GF-D8 (cell line): ENCODE measurements around the gene ARGLU1.
A peak's percentile ranks its signal among the peaks of the same experiment; 100 is the strongest.

Experiments used
- DNase-seq: peaks from one replicate; lab custom pipeline; 2025; lab: John Stamatoyannopoulos, UW

ARGLU1 gene

GRCh38 chr13:106586648-106587166, 18.8 kb upstream of the ARGLU1 start:
- no peak for DNase-seq

GRCh38 chr13:106581225-106581624, 13.3 kb upstream of the ARGLU1 start:
- DNase-seq = no peak

DNA sequence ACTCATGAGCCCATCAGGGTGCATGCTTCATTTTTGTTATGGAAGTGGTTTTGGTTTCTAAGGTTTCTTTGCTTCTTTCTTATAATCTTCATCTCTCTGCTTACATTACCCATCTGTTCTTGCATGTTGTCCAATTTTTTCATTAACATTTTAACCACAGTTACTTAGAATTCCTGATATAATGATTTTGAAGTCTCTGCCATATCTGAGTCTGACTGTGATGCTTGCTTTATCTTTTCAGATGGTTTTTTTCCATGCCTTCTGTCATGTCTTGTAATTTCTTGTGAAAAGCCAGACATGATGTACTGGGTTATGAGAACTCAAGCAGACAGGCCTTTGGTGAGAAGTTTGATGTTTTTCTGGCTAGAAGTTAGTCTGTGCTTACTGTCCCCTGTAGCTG, 8.0 kb upstream of the ARGLU1 start:
- no peak for DNase-seq

DNA sequence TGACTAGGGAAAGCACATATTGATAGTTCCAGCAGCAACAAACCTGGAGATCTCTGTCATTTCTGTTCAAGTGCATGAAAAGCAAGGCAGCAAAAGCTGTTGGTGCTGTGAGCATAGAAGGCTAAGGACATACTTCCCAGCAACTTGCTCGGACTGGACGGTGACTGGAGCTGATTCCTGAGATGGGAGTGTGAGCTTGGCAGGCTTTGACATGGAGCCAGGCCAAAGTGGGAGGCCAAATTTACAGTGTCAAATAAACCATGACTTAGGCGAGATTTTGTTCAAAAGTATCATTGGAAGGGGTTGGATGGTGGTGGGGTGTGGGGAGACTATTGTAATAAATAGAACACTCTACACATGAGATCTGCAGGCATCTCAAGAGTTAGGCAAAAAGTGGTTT, 5.9 kb upstream of the ARGLU1 start:
- no peak for DNase-seq

- DNase-seq = no peak
Observed at GRCh38 chr13:106573284-106573846, 5.4 kb upstream of the ARGLU1 start.

DNA sequence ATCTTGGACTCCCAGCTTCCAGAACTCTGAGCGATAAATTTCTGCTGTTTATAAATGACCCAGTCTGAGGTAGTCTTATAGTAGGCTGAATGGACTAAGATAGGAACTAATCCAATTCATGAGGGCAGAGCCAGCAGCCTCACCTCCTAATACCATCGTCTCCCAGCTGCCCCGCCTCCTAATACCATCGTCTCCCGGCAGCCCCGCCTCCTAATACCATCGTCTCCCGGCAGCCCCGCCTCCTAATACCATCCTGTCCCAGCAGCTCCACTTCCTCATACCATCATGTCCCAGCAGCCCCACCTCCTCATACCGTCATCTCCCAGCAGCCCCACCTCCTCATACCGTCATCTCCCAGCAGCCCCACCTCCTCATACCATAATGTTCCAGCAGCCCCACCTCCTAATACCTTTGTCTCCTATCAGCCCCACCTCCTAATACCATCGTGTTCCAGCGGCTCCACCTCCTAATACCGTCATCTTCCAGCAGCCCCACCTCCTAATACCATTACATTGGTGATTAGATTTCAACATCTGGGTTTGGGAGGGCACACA, 2.4 kb upstream of the ARGLU1 start:
- DNase-seq = no peak

DNA sequence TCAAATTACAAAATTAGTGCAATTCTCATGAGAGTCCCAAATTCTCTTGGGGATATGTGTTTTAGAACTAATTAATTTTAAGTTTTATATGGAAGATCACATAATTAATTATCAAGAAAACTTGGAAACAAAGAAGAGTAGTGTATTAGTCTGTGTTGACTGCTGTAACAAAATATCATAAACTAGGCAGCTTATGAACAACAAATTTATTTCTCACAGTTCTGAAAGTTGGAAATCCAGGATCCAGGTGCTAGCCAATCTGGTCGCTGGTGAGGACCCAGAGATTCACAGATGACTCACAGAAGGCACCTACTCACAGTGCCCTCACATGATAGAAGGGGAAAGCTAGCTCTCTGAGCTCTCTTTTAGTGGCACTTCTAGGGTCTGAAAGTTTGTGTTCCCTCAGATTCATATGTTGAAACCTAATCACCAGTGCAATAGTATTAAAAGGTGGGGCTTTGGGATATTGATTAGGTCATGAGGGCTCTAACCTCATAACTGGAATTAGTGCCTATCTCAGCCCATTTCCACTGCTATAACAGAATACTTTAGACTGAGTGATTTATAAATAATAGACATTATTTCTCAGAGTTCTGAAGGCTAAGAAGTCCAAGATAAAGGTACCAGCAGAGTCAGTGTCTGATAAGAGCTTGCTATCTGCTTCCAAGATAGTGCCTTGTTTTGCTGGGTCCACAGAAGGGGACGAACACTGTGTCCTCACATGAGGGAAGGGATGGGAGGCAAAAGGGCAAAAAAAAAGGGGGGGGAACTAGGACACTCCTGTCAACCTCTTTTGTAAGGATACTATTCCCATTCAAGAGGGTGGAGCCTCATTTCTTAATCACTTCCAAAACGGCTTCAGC, 1.5 kb upstream of the ARGLU1 start:
- no peak for DNase-seq

DNA sequence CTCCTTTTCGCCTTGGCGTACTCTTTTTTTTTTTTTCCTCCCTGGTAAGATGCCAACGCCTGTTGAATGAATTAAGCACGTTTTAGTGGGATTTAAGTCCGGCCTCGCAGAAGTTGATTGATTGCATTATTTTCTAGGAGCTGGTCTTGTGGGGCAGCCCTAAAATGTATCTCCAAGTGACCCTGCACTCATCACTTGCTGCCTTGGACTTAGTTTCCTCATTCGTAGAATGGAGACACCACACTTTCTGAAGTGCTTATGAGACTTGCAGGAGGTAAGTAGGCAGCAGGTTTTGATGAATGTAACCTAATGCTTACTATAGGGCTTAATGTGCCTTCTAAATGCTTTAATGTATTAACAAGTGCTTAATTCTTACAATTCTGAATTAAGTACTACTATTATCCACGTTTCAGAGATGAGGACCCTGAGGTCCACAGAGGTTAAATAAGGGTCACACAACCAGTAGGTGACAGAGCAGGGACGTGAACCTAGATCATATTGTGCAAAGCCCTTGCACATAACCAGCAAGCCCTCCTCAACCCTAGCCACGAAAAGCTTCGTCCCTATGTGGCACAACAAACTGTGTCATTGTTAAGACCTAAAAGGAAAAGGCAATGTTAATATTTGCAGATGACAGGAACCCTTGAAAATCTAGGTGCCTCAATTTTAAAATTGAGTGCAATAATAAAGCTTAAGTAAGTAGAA, 514 bp upstream of the ARGLU1 start:
- peak; percentile 66 for DNase-seq

DNA sequence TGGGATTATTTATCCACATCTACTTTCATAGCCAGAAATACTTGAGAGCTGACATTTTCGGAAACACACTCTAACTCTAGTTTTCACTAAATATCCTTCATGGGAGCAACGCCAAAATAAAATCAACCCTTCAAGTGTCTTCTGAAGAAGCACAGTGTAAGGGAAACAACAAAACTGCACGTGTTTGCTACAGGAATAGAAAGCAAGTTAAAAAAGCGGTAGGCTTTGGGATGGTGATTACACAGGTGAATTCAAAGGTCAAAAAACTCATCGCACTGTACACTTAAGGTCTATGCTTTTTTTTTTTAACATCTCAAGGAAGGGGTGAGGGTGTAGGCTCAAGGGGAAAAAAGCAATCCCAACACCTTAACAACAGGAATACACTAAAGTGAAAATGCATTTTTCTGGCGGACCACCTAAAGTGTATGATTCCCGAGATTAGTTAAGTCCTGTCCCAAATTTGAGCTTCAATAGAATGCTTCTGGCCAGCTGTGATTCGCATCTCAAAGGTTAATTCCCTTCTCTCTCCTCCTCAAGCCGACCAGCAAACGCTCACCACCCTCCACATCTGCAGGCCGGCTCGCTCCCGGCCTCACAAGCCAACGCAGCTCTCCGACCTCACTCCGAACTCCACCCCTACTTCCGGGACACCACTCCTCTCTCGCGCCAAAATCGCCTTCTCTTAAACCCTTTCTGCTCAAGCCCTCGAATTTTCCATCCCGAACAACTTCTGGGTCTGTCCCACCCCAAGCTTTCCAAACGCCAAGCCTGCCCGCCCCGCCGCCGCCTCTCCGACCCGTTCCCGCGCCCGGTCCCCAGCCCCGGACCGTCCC, 1.1 kb downstream of the ARGLU1 start:
- peak; percentile 20 for DNase-seq

DNA sequence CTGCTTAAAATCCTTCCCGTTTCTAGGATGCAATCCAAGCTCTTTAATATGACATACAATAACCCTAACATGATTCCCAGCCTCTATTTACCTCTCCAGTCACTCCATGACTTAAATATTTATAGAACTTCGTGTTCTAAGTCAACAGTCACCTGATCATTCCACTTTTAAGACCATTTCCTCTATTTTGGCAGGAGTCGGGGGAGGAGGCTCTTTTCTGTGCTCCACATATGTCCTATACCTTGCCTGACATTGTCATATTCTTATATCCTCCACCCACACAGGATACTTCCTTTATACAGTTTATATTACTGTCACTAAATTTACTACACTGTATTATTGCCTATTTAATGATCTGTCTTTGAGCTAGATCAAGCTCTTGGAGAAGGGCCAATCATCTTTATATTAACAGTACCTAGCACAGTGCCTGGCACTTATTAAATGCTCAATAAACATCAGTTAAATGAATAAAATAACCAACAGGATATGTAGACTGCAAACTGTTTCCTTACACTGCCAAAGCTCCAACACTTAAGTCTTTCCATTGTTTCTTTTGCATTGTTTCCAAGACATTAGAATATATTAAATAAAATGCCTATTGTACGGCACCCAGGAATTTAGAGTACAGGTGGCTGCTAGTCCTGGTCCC, 2.7 kb downstream of the ARGLU1 start:
- DNase-seq = no peak

- DNase-seq = no peak
Observed at GRCh38 chr13:106562301-106562700, 5.6 kb downstream of the ARGLU1 start.

DNA sequence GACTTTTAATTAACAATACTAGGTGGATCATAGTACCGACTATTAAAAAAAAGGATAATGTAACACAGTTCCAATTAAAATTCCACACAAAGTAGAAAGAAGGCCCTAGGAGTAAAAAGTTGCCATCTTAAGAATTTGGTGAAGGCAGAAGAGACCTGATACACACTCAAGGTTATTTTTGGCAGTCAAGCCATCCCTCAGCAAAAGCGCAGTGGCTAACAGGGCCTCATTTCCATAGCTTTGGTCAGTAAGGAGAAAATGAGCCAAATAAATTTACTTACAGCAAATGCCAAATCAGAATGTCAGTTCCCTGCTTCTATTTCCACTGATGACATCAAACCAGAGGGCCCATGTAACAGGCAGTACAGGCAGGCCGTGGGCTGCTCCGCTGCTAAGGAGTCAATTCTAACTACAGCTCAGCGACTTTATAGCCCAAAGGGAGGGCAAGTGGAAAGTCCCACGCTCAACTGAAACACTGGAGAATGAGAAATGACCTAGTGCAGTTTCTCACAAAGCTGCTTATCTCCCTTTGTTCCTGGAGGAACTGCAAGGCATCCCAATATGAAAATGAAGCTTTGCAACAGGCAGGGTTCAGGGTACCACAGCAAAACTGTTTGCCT, 6.3 kb downstream of the ARGLU1 start:
- no peak for DNase-seq

DNA sequence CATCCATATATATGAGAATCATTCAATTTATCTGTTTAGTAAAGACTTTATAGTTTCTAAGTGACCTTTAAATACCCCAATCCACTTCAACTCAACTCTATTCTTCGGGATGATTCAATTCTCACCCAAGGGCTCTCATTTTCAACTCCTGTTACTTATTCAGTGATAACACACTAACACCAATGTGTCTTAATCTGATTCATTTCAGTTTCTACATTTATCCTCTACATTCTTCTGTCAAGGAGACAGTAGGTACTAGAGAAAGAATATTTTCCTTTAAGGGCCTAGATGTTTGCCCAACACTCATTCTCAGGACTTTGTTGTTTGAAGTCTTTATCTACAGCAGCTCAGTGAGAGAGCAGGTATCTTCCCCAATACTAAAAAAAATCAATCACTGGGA, 7.1 kb downstream of the ARGLU1 start:
- no peak for DNase-seq

- DNase-seq = no peak
Observed at GRCh38 chr13:106558527-106558926, 9.4 kb downstream of the ARGLU1 start.

GRCh38 chr13:106555631-106556328, 12.2 kb downstream of the ARGLU1 start:
- DNase-seq = no peak

DNA sequence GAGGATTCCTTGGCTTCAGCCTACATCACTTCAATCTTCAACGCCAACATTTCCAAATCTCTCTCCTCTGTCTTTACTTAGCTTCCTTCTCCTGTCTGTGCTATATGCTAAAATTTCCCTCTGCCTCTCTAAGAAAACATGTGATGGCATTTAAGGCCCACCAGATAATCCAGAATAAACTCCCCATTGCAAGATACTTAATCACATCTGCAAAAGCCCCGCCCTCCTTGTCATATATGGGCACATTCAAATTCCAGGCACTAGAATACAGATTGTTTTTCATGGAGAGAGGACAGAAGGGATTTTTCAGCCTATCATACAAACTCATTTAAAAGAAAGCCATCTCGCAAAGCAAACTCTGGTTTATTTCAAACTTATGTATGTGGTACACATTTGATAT, 16.2 kb downstream of the ARGLU1 start:
- DNase-seq = no peak

GRCh38 chr13:106551350-106551749, 16.6 kb downstream of the ARGLU1 start:
- DNase-seq = no peak

DNA sequence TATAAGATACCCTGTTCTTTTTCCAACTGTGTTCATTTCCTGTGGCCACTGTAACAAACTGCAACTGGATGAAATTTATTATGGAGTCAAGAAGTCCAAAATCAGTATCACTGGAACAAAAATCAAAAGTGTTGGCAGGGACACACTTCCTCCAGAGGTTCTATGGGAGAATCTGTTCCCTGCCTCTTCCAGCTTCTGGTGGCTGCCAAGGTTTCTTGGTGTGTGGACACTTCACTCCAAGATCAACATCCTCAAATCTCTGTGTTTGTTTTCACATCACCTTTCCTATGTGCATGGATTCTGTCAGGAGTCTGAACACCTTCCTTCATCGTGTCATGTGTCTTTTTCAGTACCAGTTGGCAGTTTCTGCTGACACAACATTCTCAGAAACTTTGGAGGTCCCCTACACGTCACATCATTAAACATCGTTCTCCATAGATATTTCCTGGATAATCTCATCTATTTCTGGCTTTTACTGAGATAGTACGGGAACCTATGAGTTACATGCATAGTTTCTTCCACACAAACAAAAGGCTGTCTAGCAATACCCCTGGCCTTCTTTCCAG, 17.3 kb downstream of the ARGLU1 start:
- no peak for DNase-seq

GRCh38 chr13:106548064-106548696, 19.8 kb downstream of the ARGLU1 start:
- DNase-seq = no peak
